Natural killer cell (primary cell): ENCODE results near the gene PARD3B. TPM values are rescaled to one million over a fixed set of nuclear protein-coding genes. Genes with fewer than 3 reads are reported as not detected.

Experiments
- ATAC-seq, 3 donors: fragments of 150-1000 bp in 2 of 3; fragments of 200-7000 bp in 1 of 3; cut with Tn5 transposase; 1 replicate in 1 of 3; 2 replicates in 2 of 3; pipeline ENCODE4 v1.10.0; 2021; ENCODE audit warnings: mild to moderate bottlenecking in 2 of 3, moderate library complexity in 2 of 3
- DNase-seq, 2 donors: peaks; one replicate each; pipeline versions ENCODE4 v3.0.0 to v3.0.0-alpha.2; 2013 to 2021; ENCODE audit warnings: mixed read lengths in 1 of 2
- H3K27ac ChIP-seq: one replicate; pipeline ENCODE4 v1.5.1; 2013; ENCODE audit warnings: mild to moderate bottlenecking, low read length
- H3K27me3 ChIP-seq: one replicate; pipeline ENCODE4 v1.6.1; 2013; ENCODE audit warnings: low read length; ENCODE audit not compliant: control insufficient read depth, insufficient read depth
- H3K36me3 ChIP-seq: one replicate; pipeline ENCODE4 v1.6.1; 2013; ENCODE audit warnings: low read length; ENCODE audit not compliant: control insufficient read depth, insufficient read depth
- H3K4me1 ChIP-seq: one replicate; pipeline ENCODE4 v1.6.1; 2013; ENCODE audit warnings: low read length; ENCODE audit not compliant: control insufficient read depth, insufficient read depth
- H3K4me3 ChIP-seq: one replicate; pipeline ENCODE4 v1.5.1; 2013; ENCODE audit warnings: low read length
- H3K9me3 ChIP-seq: one replicate; pipeline ENCODE4 v1.6.1; 2013; ENCODE audit warnings: low read length; ENCODE audit not compliant: control insufficient read depth, insufficient read depth
- H3K27ac Mint-ChIP-seq, 2 donors: one replicate each; pipeline ENCODE4 v1.8.0; 2022; ENCODE audit warnings: mild to moderate bottlenecking in 2 of 2, mixed read lengths in 2 of 2, moderate library complexity in 1 of 2
- H3K27me3 Mint-ChIP-seq, 2 donors: one replicate each; pipeline ENCODE4 v1.8.0; 2022; ENCODE audit warnings: low read depth in 2 of 2, mixed read lengths in 2 of 2
- H3K36me3 Mint-ChIP-seq: one replicate; pipeline ENCODE4 v1.8.0; 2022; ENCODE audit warnings: mixed read lengths
- H3K4me1 Mint-ChIP-seq, 2 donors: one replicate each; pipeline ENCODE4 v1.8.0; 2022; ENCODE audit warnings: mixed read lengths in 2 of 2
- H3K4me3 Mint-ChIP-seq: one replicate; pipeline ENCODE4 v1.8.0; 2022; ENCODE audit warnings: mild to moderate bottlenecking, moderate library complexity, mixed read lengths
- H3K9me3 Mint-ChIP-seq, 2 donors: one replicate each; pipeline ENCODE4 v1.8.0; 2022; ENCODE audit warnings: mixed read lengths in 2 of 2
- WGBS: methylation state at CpG from one replicate; pipeline ENCODE4 v1.1.7; 2013; ENCODE audit warnings: missing lambda C conversion rate; ENCODE audit not compliant: insufficient coverage; 5-methylcytosine and 5-hydroxymethylcytosine counted together
- intact Hi-C: fragments of 100-400 bp; cut with micrococcal nuclease; formaldehyde crosslinking; loops from one replicate; pipeline ENCODE4 v1.14.2; 2022
- total RNA-seq, 4 donors: library from RNA; stranded (reverse); fragments of 120-200 nt in 1 of 4; gene quantifications; one replicate each; pipeline versions ENCODE4 v1.2.3 to v1.2.4, GENCODE V29; 2013 to 2022
- TF ChIP-seq, protein P1 (sequence below): fragments of 200-600 bp; IDR thresholded peaks from one replicate; pipeline ENCODE4 v1.8.0; 2022; ENCODE audit warnings: antibody characterized with exemption

The PARD3B gene
- total RNA-seq, 3 donors from 2014 or later (not counting 1 experiment from before 2014, with no cell fraction given): 0.13 to 0.45 TPM; not detected in 1

- no peaks in the 10 kb centered on the region for H3K9me3 ChIP-seq
- H3K9me3 Mint-ChIP-seq: peaks cover 0 to 3% of the 10 kb centered on the region in 2 donors
- H3K36me3 Mint-ChIP-seq: no peaks in the 10 kb centered on the region
- H3K27me3 Mint-ChIP-seq: no peaks in the 10 kb centered on the region
- intact Hi-C loops: no loop called here
- H3K4me1 ChIP-seq: no peaks in the 10 kb centered on the region
- no peaks in the 10 kb centered on the region for H3K36me3 ChIP-seq
- H3K4me3 Mint-ChIP-seq: no peak overlapping the region
- no peak overlapping the region for H3K27ac ChIP-seq
- TF ChIP-seq, protein P1, sequence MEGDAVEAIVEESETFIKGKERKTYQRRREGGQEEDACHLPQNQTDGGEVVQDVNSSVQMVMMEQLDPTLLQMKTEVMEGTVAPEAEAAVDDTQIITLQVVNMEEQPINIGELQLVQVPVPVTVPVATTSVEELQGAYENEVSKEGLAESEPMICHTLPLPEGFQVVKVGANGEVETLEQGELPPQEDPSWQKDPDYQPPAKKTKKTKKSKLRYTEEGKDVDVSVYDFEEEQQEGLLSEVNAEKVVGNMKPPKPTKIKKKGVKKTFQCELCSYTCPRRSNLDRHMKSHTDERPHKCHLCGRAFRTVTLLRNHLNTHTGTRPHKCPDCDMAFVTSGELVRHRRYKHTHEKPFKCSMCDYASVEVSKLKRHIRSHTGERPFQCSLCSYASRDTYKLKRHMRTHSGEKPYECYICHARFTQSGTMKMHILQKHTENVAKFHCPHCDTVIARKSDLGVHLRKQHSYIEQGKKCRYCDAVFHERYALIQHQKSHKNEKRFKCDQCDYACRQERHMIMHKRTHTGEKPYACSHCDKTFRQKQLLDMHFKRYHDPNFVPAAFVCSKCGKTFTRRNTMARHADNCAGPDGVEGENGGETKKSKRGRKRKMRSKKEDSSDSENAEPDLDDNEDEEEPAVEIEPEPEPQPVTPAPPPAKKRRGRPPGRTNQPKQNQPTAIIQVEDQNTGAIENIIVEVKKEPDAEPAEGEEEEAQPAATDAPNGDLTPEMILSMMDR: no peak
- H3K27me3 ChIP-seq: no peaks in the 10 kb centered on the region
- 100% methylated on average over 2 of the region's 3 CpGs for WGBS
- ATAC-seq (no peak), DNase-seq (no peak)
- H3K4me3 ChIP-seq: no peak overlapping the region
- no peak overlapping the region for H3K27ac Mint-ChIP-seq
- H3K4me1 Mint-ChIP-seq: no peaks in the 10 kb centered on the region
These were observed 1028.7 kb downstream of the PARD3B start for GRCh38 chr2:205574001-205574400.

- Mint-ChIP-seq H3K27me3 (no peaks in the 10 kb centered on the region), H3K36me3 (no peaks in the 10 kb centered on the region), H3K9me3 (peaks cover 0 to 2% of the 10 kb centered on the region in 2 donors), H3K27ac (no peak overlapping the region), H3K4me1 (no peaks in the 10 kb centered on the region), H3K4me3 (no peak overlapping the region)
- intact Hi-C loops: no loop called here
- DNase-seq (no peak), ATAC-seq (no peak)
- WGBS: 95% methylated on average over 5 of the region's 7 CpGs
- TF ChIP-seq, protein P1: no peak
- Histone ChIP-seq H3K4me1 (no peaks in the 10 kb centered on the region), H3K27ac (no peak overlapping the region), H3K27me3 (no peaks in the 10 kb centered on the region), H3K4me3 (no peak overlapping the region), H3K36me3 (no peaks in the 10 kb centered on the region), H3K9me3 (no peaks in the 10 kb centered on the region)
These were observed 1034.1 kb downstream of the PARD3B start for GRCh38 chr2:205579335-205579734.

- ATAC-seq (no peak), DNase-seq (no peak)
- TF ChIP-seq, protein P1: no peak
- Mint-ChIP-seq H3K27me3 (no peaks in the 10 kb centered on the region), H3K27ac (no peak overlapping the region), H3K4me1 (no peaks in the 10 kb centered on the region), H3K36me3 (no peaks in the 10 kb centered on the region), H3K9me3 (peaks cover 0 to 2% of the 10 kb centered on the region in 2 donors), H3K4me3 (no peak overlapping the region)
- Histone ChIP-seq H3K4me3 (no peak overlapping the region), H3K9me3 (no peaks in the 10 kb centered on the region), H3K36me3 (no peaks in the 10 kb centered on the region), H3K27ac (no peak overlapping the region), H3K27me3 (no peaks in the 10 kb centered on the region), H3K4me1 (no peaks in the 10 kb centered on the region)
- intact Hi-C loops: no loop called here
- WGBS: 93% methylated on average over 5 of the region's 8 CpGs
These were observed 1035.1 kb downstream of the PARD3B start for GRCh38 chr2:205580212-205580987.

GRCh38 chr2:205582366-205582765 is 1037.1 kb downstream of the PARD3B start:
- H3K36me3 Mint-ChIP-seq: no peaks in the 10 kb centered on the region
- TF ChIP-seq, protein P1: no peak
- no peaks in the 10 kb centered on the region for H3K9me3 ChIP-seq
- H3K36me3 ChIP-seq: no peaks in the 10 kb centered on the region
- H3K27me3 ChIP-seq: no peaks in the 10 kb centered on the region
- no peak overlapping the region for H3K27ac Mint-ChIP-seq
- H3K27ac ChIP-seq: no peak overlapping the region
- no peak overlapping the region for H3K4me3 ChIP-seq
- no peak for ATAC-seq
- H3K4me3 Mint-ChIP-seq: no peak overlapping the region
- intact Hi-C loops: no loop called here
- peaks cover 0 to 2% of the 10 kb centered on the region in 2 donors for H3K9me3 Mint-ChIP-seq
- no peak for DNase-seq
- H3K4me1 Mint-ChIP-seq: no peaks in the 10 kb centered on the region
- H3K27me3 Mint-ChIP-seq: no peaks in the 10 kb centered on the region
- no peaks in the 10 kb centered on the region for H3K4me1 ChIP-seq
- WGBS: 92% methylated on average over 2 of the region's 2 CpGs
